Measurements from ENCODE around the gene MGAT4C. TPM values are rescaled to one million over a fixed set of nuclear protein-coding genes. Genes with fewer than 3 reads are reported as not detected.

MGAT4C gene
- total RNA-seq, 2 experiments from 2014 or later, result not detected

DNA sequence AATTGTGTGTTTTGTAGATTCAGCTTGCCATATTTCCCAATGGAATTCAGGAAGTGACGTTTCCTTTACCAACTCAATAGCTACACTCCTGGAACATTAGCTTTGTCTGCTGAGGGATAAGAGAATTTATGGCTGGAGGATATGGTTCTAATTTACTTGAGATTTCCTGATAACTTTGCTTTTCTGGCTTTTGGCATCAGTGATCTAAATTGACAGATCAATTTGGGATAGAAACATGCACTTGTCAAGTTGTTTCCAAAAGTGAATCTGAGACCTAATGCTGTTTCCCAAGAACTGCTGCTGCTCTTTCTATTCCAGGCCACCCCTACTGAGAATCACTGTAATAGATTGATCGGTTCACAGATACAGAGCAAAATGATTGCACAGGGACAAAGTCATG is 43.2 kb downstream of the MGAT4C start:
- Mint-ChIP-seq H3K36me3 (ENCODE audit: low read depth) (no peaks in the 10 kb centered on the region), H3K27ac (no peak overlapping the region), H3K4me3 (no peak overlapping the region), H3K27me3 (ENCODE audit: low read depth) (no peaks in the 10 kb centered on the region), H3K9me3 (ENCODE audit: insufficient read depth) (peaks cover 4% of the 10 kb centered on the region), H3K4me1 (ENCODE audit: low read depth) (no peaks in the 10 kb centered on the region)
- CTCF ChIA-PET, result no interaction called here
- no peak for DNase-seq
- ATAC-seq, result no peak
- POLR2A ChIA-PET, result no interaction called here

DNA sequence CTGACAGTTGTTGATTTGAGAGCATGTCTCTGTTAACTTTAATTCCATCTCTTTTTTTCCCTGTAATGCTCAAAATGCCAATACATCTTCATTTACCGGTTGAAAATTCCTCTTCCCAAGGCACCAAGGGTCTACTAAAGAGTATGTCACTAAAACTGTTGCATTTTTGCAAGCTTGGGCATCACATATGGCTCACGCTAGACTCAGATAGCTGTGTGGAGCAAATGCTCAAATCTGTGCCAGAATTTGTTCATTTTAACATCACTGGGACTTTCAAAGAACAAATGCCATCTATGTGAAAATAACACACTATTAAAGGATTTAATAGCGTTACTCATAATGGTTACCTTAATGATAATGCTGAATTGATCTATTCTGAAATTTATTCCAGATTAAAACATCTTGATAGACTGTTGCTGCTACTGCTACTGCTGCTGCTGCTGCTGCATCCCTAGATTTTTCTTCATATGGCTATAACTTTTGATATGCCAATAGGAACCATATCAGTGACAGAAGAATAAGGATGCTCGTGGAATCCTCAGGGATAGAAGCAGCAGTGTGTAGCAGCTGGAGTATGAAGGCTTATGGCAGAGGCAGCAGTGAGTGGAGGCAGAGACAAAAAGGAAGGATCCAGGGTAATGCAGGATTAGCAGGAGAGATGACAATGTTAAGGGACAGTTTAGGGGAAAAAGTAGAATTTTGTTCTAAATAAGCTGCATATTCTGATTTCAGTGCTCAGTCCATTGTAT is 57.3 kb downstream of the MGAT4C start:
- Mint-ChIP-seq H3K27ac (no peak overlapping the region), H3K4me1 (ENCODE audit: low read depth) (no peaks in the 10 kb centered on the region), H3K4me3 (no peak overlapping the region), H3K9me3 (ENCODE audit: insufficient read depth) (no peaks in the 10 kb centered on the region), H3K36me3 (ENCODE audit: low read depth) (no peaks in the 10 kb centered on the region), H3K27me3 (ENCODE audit: low read depth) (no peaks in the 10 kb centered on the region)
- ATAC-seq (no peak), DNase-seq (no peak)
- CTCF ChIA-PET, result no interaction called here
- POLR2A ChIA-PET, result no interaction called here

DNA sequence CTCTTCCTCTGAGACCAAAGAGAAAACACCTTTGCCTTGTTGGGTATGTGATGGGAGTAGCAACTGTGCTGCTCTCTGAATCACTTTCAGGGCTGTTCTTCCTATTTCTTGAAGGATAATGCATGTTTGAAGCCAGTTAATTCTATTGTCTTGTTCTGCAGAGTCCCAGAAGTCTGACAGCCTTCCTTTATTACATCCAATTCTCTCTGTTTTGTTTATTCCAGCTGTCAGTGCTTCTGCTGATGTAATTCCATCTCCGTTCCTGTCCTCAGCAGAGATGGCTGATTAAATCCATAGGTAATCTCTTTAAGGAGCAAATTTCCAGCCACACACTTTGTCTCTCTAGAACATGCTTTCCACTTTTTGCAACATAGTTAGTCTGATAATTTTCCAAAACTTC is 59.7 kb downstream of the MGAT4C start:
- CTCF ChIA-PET, result no interaction called here
- ATAC-seq (no peak), DNase-seq (no peak)
- no peak overlapping the region for H3K27ac Mint-ChIP-seq
- H3K27me3 Mint-ChIP-seq (ENCODE audit: low read depth), result no peaks in the 10 kb centered on the region
- no peaks in the 10 kb centered on the region for H3K36me3 Mint-ChIP-seq (ENCODE audit: low read depth)
- H3K4me3 Mint-ChIP-seq, result no peak overlapping the region
- POLR2A ChIA-PET, result no interaction called here
- H3K9me3 Mint-ChIP-seq (ENCODE audit: insufficient read depth), result no peaks in the 10 kb centered on the region
- no peaks in the 10 kb centered on the region for H3K4me1 Mint-ChIP-seq (ENCODE audit: low read depth)

DNA sequence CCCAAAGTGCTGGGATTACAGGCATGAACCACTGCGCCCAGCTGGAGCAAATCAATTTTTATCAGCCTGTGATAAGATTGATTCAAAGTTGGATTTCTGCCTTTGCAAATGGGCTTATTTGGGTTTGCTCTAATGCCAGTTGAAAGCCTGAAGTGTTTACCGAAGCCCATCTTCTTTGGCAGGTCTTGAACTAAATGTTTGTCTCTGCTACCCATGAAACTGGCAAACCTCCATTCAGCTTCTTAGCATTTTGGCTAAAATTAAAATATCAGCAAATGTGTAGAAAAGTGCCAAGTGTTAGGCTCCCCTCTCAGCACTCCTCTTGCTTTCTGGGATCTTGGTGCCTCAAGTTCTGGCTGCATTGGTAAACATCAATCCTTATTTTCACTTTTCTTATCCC is 61.5 kb downstream of the MGAT4C start:
- ATAC-seq (no peak), DNase-seq (no peak)
- Mint-ChIP-seq H3K36me3 (ENCODE audit: low read depth) (no peaks in the 10 kb centered on the region), H3K4me3 (no peak overlapping the region), H3K9me3 (ENCODE audit: insufficient read depth) (peaks cover 4% of the 10 kb centered on the region), H3K27ac (no peak overlapping the region), H3K27me3 (ENCODE audit: low read depth) (no peaks in the 10 kb centered on the region), H3K4me1 (ENCODE audit: low read depth) (no peaks in the 10 kb centered on the region)
- CTCF ChIA-PET, result no interaction called here
- POLR2A ChIA-PET, result no interaction called here

DNA sequence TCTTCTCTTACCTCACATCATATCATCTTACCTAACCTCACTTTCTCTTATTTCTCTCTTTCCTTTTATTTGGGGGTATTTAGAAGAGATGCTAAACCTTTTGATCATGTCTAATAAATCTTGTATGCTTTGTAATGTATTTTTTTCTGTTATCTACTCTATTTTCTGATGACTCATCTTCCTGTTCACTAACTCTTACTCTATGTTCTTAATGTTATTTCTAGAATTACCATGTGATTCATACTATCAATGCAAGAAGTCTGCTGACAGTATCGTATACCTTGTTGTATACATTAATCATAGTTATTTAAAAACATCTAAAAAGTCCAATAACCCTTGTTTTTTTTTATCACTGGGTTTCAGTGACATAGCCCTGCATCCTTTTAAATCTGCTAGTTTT is 62.3 kb downstream of the MGAT4C start:
- POLR2A ChIA-PET, result no interaction called here
- no peaks in the 10 kb centered on the region for H3K27me3 Mint-ChIP-seq (ENCODE audit: low read depth)
- CTCF ChIA-PET, result no interaction called here
- DNase-seq (no peak), ATAC-seq (no peak)
- H3K9me3 Mint-ChIP-seq (ENCODE audit: insufficient read depth), result peaks cover 4% of the 10 kb centered on the region
- no peak overlapping the region for H3K27ac Mint-ChIP-seq
- no peaks in the 10 kb centered on the region for H3K4me1 Mint-ChIP-seq (ENCODE audit: low read depth)
- no peaks in the 10 kb centered on the region for H3K36me3 Mint-ChIP-seq (ENCODE audit: low read depth)
- H3K4me3 Mint-ChIP-seq, result no peak overlapping the region

DNA sequence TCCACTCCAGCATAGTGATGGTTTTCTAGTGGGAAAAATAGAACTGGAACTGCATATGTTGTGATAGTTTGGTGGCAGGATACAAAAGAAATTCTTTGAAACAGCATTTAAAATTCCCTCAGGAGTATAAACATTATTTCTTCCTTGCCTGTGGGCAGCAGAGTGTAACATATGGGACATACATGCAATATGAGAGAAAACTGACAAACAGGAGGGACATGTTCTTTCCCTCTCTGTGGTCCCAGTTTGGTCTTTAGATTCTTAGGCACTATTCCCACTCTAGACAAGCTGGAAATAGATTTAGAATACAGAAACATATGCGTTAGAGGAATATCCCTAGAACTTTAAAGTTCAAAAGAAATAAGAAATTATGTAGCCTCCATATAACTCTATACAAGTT is 68.0 kb downstream of the MGAT4C start:
- ChIA-PET CTCF (no interaction called here), POLR2A (no interaction called here)
- peaks cover 4% of the 10 kb centered on the region for H3K9me3 Mint-ChIP-seq (ENCODE audit: insufficient read depth)
- H3K27me3 Mint-ChIP-seq (ENCODE audit: low read depth), result no peaks in the 10 kb centered on the region
- H3K36me3 Mint-ChIP-seq (ENCODE audit: low read depth), result no peaks in the 10 kb centered on the region
- ATAC-seq, result no peak
- no peak overlapping the region for H3K4me3 Mint-ChIP-seq
- no peak overlapping the region for H3K27ac Mint-ChIP-seq
- DNase-seq, result no peak
- no peaks in the 10 kb centered on the region for H3K4me1 Mint-ChIP-seq (ENCODE audit: low read depth)

GRCh38 chr12:86186449-86186848 is 69.7 kb downstream of the MGAT4C start:
- Mint-ChIP-seq H3K9me3 (ENCODE audit: insufficient read depth) (peaks cover 4% of the 10 kb centered on the region), H3K4me3 (no peak overlapping the region), H3K36me3 (ENCODE audit: low read depth) (no peaks in the 10 kb centered on the region), H3K4me1 (ENCODE audit: low read depth) (no peaks in the 10 kb centered on the region), H3K27me3 (ENCODE audit: low read depth) (no peaks in the 10 kb centered on the region), H3K27ac (no peak overlapping the region)
- POLR2A ChIA-PET, result no interaction called here
- CTCF ChIA-PET, result no interaction called here
- ATAC-seq (no peak), DNase-seq (no peak)

DNA sequence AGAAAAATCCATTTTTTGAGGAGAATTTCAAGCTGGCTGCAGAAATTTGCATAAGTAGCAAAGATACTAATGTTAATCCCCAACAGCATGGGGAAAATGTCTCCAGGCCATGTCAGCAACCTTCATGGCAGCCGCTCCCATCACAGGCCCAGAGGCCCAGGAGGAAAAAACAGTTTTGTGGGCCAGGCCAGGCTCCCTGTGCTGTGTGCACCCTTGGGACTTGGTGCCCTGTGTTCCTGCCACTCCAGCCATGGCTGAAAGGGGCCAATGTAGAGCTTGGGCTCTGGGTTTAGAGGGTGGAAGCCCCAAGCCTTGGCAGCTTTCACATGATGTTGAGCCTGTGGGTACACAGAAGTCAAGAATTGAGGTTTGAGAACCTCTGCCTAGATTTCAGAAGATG is 76.3 kb downstream of the MGAT4C start:
- H3K27me3 Mint-ChIP-seq (ENCODE audit: low read depth), result no peaks in the 10 kb centered on the region
- DNase-seq, result no peak
- H3K27ac Mint-ChIP-seq, result no peak overlapping the region
- H3K9me3 Mint-ChIP-seq (ENCODE audit: insufficient read depth), result peaks cover 7% of the 10 kb centered on the region
- ATAC-seq, result no peak
- H3K4me1 Mint-ChIP-seq (ENCODE audit: low read depth), result no peaks in the 10 kb centered on the region
- CTCF ChIA-PET, result no interaction called here
- H3K36me3 Mint-ChIP-seq (ENCODE audit: low read depth), result no peaks in the 10 kb centered on the region
- POLR2A ChIA-PET, result no interaction called here
- no peak overlapping the region for H3K4me3 Mint-ChIP-seq

GRCh38 chr12:86174188-86174587 is 82.0 kb downstream of the MGAT4C start:
- H3K27ac Mint-ChIP-seq, result no peak overlapping the region
- ChIA-PET CTCF (no interaction called here), POLR2A (no interaction called here)
- no peaks in the 10 kb centered on the region for H3K4me1 Mint-ChIP-seq (ENCODE audit: low read depth)
- no peak overlapping the region for H3K4me3 Mint-ChIP-seq
- H3K9me3 Mint-ChIP-seq (ENCODE audit: insufficient read depth), result peaks cover under 1% of the 10 kb centered on the region
- no peaks in the 10 kb centered on the region for H3K36me3 Mint-ChIP-seq (ENCODE audit: low read depth)
- no peaks in the 10 kb centered on the region for H3K27me3 Mint-ChIP-seq (ENCODE audit: low read depth)
- no peak for DNase-seq
- ATAC-seq, result no peak

DNA sequence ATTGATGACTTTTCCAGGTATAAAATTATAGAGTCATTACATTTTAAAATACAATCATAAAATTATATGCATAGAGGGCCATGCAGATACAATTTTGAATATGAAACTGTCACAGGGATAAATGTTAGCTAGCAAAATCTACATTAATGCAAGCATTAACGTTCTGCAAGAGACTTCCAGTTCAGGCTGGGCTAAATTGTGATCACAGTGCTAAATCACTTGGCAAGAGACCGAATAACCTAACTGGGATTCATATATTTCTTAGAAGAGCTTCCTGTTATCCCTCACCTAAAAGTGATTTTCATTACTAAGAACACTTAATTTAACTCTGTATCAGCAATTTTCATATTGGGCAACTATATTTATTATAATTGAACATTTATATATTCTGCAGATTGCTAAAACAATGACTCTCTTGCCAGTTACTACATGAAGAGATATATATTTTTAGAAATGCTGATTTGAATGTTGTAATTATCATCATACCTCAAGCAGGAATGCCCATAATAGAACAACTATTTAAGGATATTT is 83.2 kb downstream of the MGAT4C start:
- CTCF ChIA-PET, result no interaction called here
- Mint-ChIP-seq H3K4me1 (ENCODE audit: low read depth) (no peaks in the 10 kb centered on the region), H3K9me3 (ENCODE audit: insufficient read depth) (no peaks in the 10 kb centered on the region), H3K36me3 (ENCODE audit: low read depth) (no peaks in the 10 kb centered on the region), H3K4me3 (no peak overlapping the region), H3K27me3 (ENCODE audit: low read depth) (no peaks in the 10 kb centered on the region), H3K27ac (no peak overlapping the region)
- POLR2A ChIA-PET, result no interaction called here
- DNase-seq (no peak), ATAC-seq (no peak)

DNA sequence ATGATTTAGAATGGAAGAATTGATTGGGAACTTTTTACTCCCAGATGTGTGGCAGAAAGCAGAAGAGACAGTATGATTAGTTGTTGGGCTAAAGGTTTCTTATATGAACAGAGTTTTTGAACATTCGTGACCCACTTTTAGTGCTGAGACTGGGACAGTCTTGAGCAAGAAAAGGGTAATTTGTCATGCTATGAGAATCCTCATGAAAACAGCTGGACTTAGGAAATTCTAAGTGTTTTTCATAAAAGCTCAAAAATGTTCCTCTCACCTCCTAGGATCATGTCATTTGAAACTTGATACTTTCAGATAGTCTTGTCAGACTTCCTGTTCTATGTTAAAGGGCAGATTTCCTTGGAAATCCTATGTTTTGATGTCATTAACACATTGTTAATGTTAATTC is 86.1 kb downstream of the MGAT4C start:
- Mint-ChIP-seq H3K9me3 (ENCODE audit: insufficient read depth) (no peaks in the 10 kb centered on the region), H3K27ac (no peak overlapping the region), H3K36me3 (ENCODE audit: low read depth) (no peaks in the 10 kb centered on the region), H3K4me3 (no peak overlapping the region), H3K4me1 (ENCODE audit: low read depth) (no peaks in the 10 kb centered on the region), H3K27me3 (ENCODE audit: low read depth) (no peaks in the 10 kb centered on the region)
- ATAC-seq (no peak), DNase-seq (no peak)
- POLR2A ChIA-PET, result no interaction called here
- CTCF ChIA-PET, result no interaction called here

GRCh38 chr12:86158956-86159355 is 97.2 kb downstream of the MGAT4C start:
- no peaks in the 10 kb centered on the region for H3K36me3 Mint-ChIP-seq (ENCODE audit: low read depth)
- ATAC-seq, result no peak
- no peaks in the 10 kb centered on the region for H3K27me3 Mint-ChIP-seq (ENCODE audit: low read depth)
- peaks cover 9% of the 10 kb centered on the region for H3K9me3 Mint-ChIP-seq (ENCODE audit: insufficient read depth)
- POLR2A ChIA-PET, result no interaction called here
- CTCF ChIA-PET, result no interaction called here
- no peaks in the 10 kb centered on the region for H3K4me1 Mint-ChIP-seq (ENCODE audit: low read depth)
- H3K4me3 Mint-ChIP-seq, result no peak overlapping the region
- H3K27ac Mint-ChIP-seq, result no peak overlapping the region
- DNase-seq, result no peak

DNA sequence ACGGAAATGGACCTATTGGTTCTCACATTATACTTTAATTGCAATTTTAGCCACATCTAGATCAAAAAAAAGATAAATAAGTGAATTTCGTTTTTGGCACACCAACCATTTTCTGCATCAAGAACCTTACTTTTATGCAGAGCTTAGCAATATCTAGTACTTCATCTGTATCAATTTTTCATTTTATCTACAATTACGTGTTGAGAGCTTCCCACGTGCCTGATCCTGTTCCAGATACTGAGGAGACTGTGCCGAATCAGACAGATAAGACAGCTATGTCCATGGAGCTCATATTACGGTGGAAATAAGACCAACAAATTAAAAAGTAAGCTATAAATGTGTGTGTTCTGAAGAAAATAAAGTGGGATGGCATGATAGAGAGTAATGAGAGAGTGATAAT is 101.6 kb downstream of the MGAT4C start:
- ATAC-seq (no peak), DNase-seq (no peak)
- Mint-ChIP-seq H3K36me3 (ENCODE audit: low read depth) (no peaks in the 10 kb centered on the region), H3K9me3 (ENCODE audit: insufficient read depth) (peaks cover 2% of the 10 kb centered on the region), H3K4me3 (no peak overlapping the region), H3K27me3 (ENCODE audit: low read depth) (no peaks in the 10 kb centered on the region), H3K27ac (no peak overlapping the region), H3K4me1 (ENCODE audit: low read depth) (no peaks in the 10 kb centered on the region)
- ChIA-PET CTCF (no interaction called here), POLR2A (no interaction called here)

Measured in activated CD8-positive, alpha-beta T cell treated with anti-CD3 and anti-CD28 coated beads, Interleukin-2, amount 10 ng/mL, durations not matched to agents 7 days and 5 days (primary cell).